Stimulated activated CD4-positive, alpha-beta T cell treated with anti-CD3 and anti-CD28 coated beads, Interleukin-15, amount 100 ng/mL, for 1 hour (primary cell): ENCODE results near the gene CRYBA2.

Source experiments
- DNase-seq, 2 donors: peaks; one replicate each; pipeline ENCODE4 v3.0.0-alpha.2; 2020; ENCODE audit warnings: low read depth in 1 of 2, low spot score in 1 of 2

CRYBA2 gene

DNA sequence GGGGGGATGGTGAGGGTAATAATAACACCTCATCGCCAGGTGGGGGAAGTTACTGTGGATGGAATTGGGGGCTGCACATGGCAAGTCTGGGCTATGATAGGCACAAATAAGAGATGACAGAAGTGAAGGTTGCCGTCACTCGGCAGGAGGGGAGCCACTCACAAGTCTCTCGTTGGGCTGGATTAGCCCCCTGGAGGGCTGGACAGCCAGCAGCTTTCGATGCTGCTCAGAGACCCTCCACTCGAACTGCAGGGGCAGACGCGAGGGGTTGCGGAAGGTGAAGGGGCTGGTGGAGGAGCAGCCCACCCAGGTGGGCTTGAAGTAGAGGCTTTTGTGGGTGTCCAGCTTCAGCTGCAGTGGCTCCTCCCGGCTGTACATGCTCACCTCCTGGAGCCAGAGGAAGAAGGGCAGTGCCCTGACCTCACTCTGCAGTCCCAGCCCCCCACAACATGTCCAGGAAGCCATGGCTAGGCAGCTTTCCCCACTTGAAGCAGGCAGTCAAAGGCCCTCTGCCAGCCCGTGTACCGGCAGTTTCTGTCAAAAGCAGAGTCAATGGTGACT is 29.9 kb upstream of the CRYBA2 start:
- no peak for DNase-seq

DNA sequence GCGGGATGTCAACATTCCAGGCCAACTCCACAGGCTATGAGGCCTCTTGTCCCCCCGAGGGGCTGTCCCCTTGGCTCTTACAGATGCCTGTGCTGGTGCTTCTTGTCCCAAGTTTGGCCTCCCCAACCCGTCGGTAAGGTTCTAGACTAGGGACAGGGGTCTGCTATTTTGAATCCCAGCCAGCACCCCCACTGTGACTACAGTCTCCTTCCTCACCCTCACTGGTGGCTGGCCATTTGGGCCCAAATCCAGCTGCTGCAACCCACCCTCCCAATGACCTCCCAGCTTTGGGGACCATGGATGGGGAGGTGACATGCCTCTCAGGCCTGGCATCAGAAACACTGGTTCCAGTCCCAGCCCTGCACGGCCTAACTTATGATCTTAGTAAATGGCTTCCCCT is 29.4 kb upstream of the CRYBA2 start:
- no peak for DNase-seq

DNA sequence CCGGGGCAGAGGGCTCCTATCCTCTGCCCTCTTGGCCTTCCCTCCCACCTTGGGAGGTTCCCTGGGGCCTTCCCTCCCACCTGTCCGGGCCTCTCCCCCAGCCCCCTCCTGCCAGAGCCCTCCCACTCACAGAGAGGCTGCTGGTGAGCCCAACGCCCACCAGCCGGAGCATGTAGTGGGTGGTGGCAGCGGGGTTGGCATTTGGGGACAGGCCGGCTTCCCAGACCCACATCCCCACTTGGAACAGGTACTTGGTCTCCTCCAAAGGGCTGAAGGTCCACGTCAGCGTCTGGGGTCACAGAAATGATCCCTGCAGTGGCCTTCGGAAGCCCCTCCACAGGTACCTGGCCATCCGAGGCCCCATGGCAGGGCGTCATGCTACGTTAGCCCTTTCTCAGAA is 28.8 kb upstream of the CRYBA2 start:
- DNase-seq, result no peak

DNA sequence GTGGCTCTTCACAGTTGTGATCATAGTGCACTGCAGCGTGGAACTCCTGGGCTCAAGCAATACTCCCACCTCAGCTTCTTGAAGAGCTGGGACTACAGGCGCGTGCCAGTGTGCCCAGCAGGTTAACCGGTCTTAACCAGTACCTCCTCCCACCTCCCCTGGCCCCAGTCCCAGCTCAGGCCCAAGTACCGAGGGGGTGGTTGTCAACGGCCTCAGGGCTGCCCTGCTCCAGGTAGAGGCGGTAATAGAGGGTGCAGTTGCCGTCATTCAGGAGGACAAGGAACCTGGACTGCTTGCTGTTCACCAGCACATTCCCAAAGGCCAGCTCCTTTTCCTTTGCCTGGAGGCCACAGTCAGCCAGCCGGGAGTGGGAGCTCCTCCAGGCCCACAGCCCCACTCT is 28.4 kb upstream of the CRYBA2 start:
- DNase-seq, result no peak

DNA sequence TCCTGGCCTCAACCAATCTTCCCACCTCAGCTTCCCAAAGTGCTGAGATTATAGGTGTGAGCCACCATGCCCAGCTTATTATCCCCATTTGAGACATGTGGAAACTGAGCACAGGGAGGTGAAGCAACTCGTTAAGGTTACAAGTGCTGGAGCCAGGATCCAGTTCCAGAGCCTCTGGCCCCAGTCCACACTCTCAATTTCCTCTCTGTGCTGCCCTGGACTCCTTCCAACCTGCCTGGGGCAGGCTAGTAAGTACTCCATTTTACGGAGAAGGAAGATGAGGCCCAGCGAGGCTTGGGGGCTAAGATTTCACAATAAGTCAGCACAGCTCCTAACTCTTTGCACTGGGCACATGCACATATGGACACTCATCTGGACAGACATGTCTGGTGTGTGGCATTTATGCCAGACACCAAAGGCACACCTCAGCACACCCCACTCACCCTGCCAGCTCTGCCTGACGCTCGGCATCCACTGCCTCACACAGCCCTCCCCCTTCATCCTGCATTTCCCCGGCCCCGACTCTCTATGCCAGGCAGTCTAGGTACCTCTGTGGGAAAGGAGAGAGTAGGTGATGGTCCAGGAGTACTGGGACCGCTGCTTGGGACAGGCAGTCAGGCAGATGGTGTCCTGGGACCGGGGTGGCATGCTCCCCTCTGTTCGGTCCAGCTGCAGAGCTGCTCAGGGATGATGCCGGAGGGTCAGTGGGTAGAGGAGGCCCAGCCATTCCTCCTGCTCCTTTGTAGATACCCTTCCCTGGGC is 27.6 kb upstream of the CRYBA2 start:
- no peak for DNase-seq

DNA sequence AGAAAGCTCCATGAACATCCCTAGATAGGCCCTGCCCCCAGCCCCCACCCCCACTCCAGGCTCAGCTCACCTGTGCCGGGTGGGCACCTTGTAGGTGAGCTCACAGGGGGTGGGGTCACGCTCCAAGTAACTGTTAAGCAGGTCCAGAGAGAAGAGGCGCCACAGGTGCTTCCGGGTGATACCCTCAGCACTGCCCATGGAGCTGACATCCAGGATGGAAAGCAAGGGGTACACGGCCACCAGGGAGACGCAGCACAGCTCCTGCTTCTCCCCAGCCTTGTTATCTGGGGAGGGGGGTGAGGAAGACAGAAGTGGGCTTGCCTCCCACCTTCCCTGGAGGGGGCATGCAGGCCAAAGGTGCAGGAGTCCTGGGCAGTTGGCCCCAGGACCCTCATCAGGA is 26.2 kb upstream of the CRYBA2 start:
- DNase-seq, result no peak

DNA sequence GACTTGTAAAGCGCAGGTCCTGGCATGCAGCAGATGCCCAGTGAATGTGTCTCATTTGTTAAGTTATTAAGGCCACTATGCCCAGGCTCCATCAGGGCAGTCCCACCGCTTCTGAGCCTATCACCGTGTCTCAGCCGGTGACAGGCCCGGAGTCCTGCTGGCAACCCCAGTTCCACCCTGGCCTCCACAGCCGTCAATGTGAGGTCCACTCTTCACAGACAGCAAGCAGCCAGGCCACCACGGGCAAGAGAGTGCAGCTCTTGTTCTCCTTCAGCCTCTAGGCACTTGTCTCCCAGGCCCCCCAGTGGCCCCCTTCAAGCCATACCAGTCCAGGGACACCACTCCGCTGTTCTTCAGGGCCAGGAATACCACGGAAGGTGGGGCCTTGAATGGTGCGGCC is 25.5 kb upstream of the CRYBA2 start:
- DNase-seq, result no peak

DNA sequence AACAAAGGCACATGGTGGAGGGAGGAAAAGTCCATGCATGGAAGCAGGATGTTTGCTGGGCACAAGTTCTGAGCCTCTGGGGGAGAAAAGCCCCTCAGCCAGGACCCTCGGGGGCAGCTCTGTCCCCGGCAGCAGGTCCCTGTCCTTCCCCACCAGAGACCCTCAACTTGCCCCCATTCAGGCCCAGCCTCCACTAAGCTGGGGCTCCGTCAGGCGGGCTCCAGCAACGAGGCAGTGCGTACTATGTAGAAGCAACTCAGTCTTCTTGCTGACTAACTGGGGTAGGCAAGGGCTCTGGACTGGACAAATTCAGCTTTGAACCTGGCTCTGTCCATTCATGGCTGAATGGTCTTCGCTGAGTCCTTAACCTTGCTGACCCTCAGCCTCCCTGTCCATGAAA is 25.1 kb upstream of the CRYBA2 start:
- DNase-seq, result no peak

DNA sequence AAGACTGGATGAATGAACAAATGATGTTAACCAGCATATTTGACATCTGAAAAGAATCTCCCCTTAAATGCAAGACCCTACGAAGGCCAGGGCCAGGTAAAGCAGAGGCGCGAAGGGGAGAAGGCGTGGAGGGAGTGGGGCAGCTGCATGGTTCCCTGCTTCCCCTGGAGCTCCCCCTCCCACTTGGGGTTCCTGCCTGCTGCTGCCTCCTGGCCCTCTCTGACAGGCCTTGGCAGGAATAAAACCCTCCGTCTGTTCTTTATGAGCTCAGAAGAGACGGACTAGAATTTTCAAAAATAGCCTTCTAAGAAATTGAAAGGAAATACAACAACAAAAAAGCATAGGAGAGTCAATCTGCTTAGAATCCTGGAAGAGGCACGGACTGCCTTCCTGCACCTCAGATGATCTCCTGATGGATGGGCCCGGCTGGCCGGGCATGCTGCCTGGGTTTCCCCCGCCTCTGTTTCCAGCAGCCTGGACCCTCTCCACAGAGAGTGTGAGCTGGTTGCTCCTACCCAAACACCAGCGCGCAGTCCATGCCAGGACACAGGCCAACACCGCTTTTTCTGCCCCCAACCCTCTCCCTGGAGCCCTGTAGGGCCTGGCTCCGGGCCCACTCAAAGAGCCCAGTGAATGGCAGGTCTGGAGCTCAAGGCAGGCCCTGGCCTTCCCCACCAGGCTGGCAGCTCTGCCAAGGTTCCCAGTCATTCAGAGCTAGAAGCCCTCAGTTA is 24.1 kb upstream of the CRYBA2 start:
- no peak for DNase-seq

DNA sequence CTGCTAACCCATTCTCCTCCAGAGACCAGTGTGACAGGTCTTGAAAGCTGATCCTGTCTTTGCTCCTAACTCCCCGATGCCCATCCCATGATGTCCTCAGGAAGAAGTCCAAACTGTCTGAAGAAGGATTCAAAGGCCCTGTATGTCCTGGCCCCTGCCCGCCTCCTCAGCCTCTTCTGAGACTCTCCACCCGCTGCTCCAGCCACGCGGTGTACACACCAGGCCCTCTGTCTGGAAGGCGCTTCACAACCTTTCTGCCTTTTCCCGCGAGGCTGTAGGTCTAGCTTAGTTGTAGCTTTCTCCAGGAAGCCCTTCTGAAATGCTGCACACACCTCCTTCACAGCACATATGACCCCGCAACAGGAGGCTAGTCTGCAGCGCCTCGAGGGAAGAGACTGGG is 23.5 kb upstream of the CRYBA2 start:
- no peak for DNase-seq

DNA sequence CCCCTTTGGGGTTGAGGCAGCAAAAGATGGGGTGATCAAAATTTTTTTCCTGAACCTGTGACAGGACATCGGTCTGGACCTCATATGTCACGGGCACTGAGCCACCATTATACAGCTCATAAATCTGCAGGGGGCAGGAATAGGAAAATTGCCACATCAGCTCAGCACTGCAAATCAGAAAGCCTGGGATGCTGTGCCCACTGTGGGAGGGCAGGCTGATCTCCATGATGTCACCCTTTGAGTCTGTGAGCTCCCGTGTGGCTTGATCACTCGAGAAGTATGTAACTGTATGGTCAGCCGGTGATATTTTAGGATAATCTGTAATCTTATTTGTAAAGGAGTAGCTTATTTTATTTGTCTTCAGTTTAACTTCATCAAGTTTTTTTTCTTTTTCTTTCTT is 17.7 kb upstream of the CRYBA2 start:
- DNase-seq, result no peak

DNA sequence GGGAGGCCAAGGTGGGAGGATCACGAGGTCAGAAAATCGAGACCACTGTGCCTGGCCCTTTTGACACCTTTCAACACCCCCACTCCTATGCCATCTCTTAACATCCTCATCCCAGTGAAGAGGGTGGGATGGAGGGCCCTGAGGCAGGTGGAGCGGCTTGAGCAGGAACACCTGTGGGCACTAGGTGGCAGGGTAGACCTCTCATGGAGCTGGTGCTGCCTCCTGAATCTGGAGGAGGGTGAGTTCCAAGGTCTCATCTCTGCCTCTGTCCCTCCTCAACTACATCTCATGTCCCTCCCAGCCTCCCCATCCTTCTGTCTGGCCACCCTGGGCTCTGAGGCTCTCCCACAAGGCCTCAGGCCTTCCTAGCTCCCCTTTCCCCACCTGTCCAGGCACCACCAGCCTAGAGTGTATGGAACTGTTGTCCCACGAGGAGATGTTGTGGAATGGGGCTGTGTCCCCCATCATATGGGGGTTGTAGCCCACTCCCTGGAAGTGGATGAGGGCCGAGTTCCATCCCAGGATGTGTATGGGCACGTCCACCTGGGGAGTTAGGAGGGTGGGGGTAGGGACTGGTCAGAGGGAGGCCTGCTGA is 17.0 kb upstream of the CRYBA2 start:
- no peak for DNase-seq

DNA sequence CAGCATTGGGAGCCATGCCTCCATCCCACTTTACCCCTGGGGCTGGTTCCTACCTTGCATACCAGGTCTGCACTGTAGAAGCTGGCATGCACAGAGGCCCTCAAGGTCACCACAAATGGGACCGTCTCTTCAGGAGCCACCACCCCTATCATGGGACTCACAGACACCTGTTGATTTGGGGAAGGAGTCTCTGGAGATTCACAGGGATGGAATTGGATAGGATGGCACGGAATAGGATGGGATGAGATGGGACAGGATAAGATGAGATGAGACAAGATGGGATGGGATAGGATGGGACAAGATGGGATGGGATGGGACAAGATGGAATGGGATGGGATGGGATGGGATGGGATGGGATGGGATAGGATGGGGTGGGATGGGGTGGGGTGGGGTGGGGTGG is 16.1 kb upstream of the CRYBA2 start:
- no peak for DNase-seq

DNA sequence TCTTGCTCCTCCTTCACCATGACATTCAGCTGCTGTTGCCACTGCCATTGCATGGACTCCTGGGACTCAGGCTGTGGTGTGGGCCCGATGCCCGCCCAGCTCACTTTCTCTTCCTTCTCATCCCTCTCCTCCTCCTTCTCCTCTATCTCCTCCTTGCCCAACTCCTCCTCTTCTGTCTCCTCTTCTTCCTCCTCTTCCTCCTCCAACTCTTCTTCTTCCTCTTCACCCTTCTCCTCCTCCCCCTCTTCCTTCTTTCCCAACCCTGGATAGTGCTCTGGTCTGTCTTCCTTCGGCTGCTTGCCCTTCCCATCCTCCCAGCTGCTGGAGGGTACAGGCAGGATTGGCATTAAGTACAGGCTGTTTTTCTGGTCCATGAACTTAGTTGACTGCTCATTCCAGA is 10.8 kb upstream of the CRYBA2 start:
- DNase-seq, result no peak

DNA sequence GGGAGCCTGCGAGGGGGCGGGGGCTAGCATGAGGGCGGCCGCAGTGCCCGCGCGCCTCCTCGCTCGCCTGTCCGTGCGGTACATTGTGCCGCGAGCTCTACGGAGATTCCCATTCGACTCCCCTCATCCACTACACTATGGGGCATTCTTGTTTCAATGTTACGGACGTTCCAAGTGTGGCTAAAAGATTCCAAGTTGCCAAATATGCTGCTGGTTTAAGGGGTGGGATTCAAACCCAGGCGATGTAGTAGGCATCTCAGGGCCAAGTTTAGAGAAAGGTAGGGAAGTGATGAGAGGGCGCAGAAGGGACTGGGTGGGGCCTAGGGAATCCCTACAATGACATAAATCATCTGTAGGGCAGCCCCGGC is 10.0 kb upstream of the CRYBA2 start:
- DNase-seq, result no peak

DNA sequence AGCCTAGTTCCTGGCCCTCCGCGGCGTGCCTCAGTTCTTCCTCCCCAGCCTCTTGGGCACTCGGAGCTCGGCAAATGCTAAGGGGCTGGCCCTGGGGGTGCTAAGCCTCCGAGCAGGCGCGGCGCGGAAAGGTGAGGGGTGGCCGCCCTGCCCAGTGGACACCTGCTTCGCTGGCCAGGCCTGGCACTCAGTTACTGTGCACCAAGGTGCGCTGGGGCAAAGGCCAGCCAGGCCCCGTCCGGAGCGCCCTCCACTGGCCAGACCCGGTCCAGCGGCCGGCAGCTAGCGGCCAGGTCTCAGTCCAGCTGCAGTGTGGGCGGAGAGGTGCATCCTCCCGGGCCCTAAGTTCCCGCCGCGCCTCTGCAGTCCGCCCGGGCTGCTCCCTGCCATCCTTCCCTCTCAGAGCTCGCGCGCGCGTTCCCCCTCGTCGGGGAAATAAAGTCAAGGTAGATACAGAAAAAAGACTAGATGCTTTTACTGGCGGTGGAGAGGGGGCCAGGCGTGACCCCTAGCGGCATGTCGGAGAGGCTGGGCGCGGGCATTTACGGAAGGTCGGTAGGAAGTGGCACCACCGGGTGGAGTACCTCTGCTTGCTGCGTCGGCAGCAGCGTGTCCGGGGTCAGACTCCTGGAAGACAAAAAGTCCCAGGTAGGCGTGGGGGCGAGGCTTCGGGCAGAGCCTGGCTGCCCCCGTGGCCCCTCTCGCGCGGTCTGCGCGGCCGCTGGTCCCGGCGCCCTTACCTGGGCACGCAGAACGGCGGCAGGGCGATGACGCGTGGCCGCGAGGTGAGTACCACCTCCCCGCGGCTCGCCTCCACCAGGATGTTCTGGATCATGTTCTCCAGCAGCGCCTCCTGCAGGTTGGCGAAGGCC is 9.4 kb upstream of the CRYBA2 start:
- DNase-seq, result no peak

DNA sequence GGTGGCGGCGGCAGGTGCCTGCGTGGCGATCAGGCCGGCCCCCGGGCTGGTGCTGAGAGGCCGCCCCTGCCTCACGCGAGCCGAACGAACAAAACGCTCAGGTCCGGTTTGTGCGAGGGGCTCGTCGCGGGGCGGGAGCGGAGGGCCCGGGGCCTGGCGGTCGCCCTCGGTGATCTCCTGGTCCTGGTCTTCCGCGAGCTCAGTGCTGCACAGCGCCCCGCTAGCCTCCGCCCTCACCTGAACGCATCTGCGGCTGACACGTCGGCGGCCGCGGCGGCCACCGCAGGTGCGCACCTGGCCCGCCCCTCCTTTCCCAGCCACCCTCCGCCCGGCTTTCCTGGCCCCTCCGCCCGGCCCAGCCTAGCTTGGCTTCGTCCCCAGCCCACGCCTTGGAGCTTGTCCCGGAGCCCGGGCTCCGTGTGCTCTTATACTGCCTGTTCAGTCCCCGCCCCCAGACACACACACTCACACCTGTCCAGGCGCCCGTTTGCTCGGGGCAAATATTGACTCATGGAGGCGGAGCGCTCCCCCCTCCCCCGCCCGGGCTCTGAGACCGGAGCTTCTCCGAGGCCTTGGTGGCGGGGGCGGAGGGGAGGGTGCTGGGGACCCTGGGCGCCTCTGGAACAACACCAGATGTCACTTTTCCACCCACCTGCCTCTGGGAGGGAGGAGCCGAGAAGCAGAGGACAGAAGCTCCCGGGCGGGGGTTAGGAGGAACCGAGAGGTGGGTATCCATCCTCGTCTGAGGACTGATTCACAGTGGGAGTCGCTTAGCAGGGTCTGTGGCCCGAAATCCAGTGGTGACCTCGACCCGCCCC is 8.6 kb upstream of the CRYBA2 start:
- no peak for DNase-seq

DNA sequence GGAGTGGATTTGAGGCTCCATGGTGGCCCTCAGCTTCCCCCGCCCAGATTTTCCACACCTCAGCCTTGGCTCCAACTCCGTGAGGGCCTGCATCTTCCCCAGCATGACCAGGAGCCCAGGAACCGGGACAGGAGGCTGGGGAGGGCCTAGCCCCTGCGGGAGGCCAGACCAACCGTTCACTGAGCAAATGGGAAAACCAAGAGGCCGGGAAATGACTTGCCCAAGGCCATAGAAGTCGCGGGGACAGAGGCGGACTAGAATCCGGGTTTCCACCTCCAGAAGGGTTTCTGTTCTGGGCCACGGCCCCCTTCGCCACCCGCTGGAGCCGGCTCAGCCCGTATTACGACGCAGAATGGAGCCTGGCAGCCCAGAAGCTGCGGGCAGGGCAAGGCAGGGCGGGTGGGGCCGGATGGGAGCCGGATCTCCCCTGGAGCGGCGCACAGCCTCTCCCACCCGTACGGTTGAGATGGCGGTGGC is 7.9 kb upstream of the CRYBA2 start:
- no peak for DNase-seq

DNA sequence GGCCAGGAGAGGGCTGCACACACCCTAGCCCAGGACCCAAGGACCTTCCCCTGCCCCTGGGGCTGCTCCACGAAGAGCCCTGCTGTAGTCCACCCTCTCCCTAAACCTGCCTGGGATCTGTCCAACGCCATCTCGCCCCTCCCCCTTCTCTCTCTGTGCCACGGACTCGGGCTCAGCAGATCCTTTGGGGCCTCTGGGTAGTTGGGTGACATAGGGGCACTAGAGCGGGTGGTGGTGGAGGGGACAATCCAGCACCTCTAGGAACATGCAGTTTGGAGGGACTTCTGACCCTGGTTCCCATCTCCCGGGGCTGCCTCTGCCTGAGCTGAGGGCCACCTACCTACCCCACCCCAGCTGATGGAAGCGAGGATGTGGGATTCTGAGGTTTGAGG is 7.3 kb upstream of the CRYBA2 start:
- no peak for DNase-seq

DNA sequence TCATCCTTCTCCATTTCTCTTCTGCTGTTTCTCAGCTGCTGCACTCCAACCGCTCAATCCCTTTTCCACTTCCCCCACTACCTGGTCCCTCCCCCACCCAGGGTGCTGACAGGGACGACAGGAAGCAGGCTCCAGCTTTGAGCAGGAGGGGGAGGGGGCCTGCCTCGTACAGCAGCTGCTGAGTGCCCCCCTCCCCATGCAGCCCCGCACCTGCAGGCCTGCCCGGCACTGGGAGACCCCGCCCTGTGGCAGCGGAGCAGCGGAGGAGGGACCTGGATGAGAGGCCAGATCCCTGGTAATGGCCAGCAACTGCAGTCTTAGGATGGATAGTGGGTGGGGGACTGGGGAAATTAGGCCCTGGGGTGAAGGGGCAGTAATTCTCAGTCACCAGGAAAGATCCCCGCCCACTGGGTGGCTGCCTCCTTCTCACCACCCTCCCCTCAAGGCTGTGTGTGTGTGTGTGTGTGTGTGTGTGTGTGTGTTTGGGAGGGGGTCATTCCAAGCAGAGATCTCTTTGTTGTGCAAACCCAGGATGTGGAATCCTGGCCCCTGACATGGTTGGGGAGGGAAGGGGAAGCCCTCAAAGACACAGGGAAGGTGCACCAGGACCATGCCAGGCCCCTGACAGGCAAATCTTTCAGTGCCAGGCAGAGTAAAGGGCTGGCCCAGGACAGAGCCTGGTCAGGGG is 6.8 kb upstream of the CRYBA2 start:
- no peak for DNase-seq
